Ovary (tissue), 9 donors: Measurements from ENCODE around the gene MCOLN2. TPM values are rescaled to one million over a fixed set of nuclear protein-coding genes. Genes with fewer than 3 reads are reported as not detected.

Source experiments
- DNase-seq, 5 donors: peaks; one replicate each; pipeline ENCODE4 v3.0.0-alpha.2; 2019 to 2020
- H3K27ac ChIP-seq, 2 donors: fragments of 200-600 bp; one replicate each; pipeline versions ENCODE4 v1.5.1 to v1.8.0; 2019 to 2022
- H3K27me3 ChIP-seq: fragments of 200-600 bp; one replicate; pipeline ENCODE4 v1.8.0; 2022
- H3K36me3 ChIP-seq: fragments of 200-600 bp; sonication (generic); one replicate; pipeline ENCODE4 v1.5.1; 2019
- H3K4me1 ChIP-seq: one replicate; pipeline ENCODE4 v1.8.1; 2013; ENCODE audit warnings: mild to moderate bottlenecking, moderate library complexity; ENCODE audit not compliant: insufficient read depth
- H3K4me3 ChIP-seq: fragments of 200-600 bp; sonication (generic); one replicate; pipeline ENCODE4 v1.5.1; 2017
- H3K9me3 ChIP-seq, 2 donors: fragments of 200-600 bp in 1 of 2; sonication (generic) in 1 of 2; one replicate each; pipeline versions ENCODE4 v1.5.1 to v1.8.1; 2013 to 2019; ENCODE audit warnings: mild to moderate bottlenecking in 1 of 2, moderate library complexity in 1 of 2
- EP300 ChIP-seq: sonication (generic); formaldehyde crosslinking; IDR thresholded peaks from one replicate; pipeline ENCODE4 v1.6.1; 2017; ENCODE audit warnings: antibody characterized with exemption
- POLR2A ChIP-seq: fragments of 450-650 bp; IDR thresholded peaks from one replicate; pipeline ENCODE4 v1.6.1; 2017; ENCODE audit warnings: antibody characterized with exemption, mild to moderate bottlenecking, moderate library complexity
- WGBS, 3 donors: extraction: QIAGEN DNeasy Blood & Tissue Kit in 1 of 3; methylation state at CpG; one replicate each; pipeline versions ENCODE4 v1.1.5 to v1.1.7; 2013 to 2017; 5-methylcytosine and 5-hydroxymethylcytosine counted together
- intact Hi-C, 4 donors: fragments of 100-400 bp; cut with DNase I; formaldehyde crosslinking; loops; one replicate each; pipeline versions ENCODE4 v1.11.0 to v1.15.1; 2022 to 2023
- polyA plus RNA-seq, 2 donors: library from polyadenylated mRNA; stranded (reverse); fragments of 200-250 nt in 1 of 2; fragments of 350-450 nt in 1 of 2; fragmentation: Illumina TruSeq in 1 of 2; extraction: RNeasy Lipid Tissue Mini Kit (QIAGEN cat#74804) in 1 of 2; gene quantifications; one replicate each; pipeline ENCODE4 v1.2.3, GENCODE V29; 2013 to 2014
- total RNA-seq, 7 donors: library from RNA; depleted of rRNA in 2 of 7; stranded (reverse); fragments of >200 nt in 2 of 7; fragmentation: NEBNext Ultra II Directional in 3 of 7; extraction: Animal tissue kit (Norgen Biotek cat#: 25700) in 3 of 7; gene quantifications; one replicate each; pipeline versions ENCODE4 v1.1.0 to v1.2.4, GENCODE V29; 2016 to 2023
- TF ChIP-seq, protein P1 (sequence below), 3 donors: fragments of 450-650 bp in 2 of 3; fragments of 200-600 bp in 1 of 3; IDR thresholded peaks; one replicate each; pipeline versions ENCODE4 v1.5.1 to v1.8.0; 2016 to 2022; ENCODE audit warnings: antibody characterized with exemption in 3 of 3, mild to moderate bottlenecking in 1 of 3
- donor health status: DM: no; HTN: no; CAD: no; lungs with moderate emphysema.
- donor health status: DM: no; HTN: no; CAD: no.
- donor health status: Bipolar disorder and iron deficiency.
- donor health status: DM: yes; HTN: yes; CAD: no.
- donor health status: DM: no; HTN: no; CAD: no.
- donor health status: DM: yes; HTN: yes; CAD: no.

MCOLN2 gene
- total and polyA plus RNA-seq, 9 donors: 0.15 to 3.3 (median 0.60) TPM

DNA sequence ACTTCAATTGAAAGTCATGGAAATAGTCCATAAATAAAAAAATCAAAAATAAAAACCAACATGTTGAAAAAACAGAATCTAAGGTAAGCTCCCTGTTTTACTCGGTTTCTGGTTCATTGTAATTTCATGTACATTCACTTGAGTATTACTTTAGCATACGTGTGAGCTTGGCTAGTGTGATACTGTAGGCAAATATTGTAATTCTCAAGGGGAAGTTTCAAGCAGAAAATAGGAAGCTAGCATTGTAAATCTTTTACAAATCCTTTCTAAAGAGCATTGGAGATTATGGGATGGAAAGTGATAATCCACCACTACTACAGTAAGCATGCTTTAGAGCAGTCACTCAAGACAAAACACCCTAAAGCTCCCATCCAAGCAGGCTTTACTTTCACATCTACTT is 100.6 kb downstream of the MCOLN2 start:
- TF ChIP-seq EP300 (no peak), POLR2A (no peak)
- TF ChIP-seq, protein P1, sequence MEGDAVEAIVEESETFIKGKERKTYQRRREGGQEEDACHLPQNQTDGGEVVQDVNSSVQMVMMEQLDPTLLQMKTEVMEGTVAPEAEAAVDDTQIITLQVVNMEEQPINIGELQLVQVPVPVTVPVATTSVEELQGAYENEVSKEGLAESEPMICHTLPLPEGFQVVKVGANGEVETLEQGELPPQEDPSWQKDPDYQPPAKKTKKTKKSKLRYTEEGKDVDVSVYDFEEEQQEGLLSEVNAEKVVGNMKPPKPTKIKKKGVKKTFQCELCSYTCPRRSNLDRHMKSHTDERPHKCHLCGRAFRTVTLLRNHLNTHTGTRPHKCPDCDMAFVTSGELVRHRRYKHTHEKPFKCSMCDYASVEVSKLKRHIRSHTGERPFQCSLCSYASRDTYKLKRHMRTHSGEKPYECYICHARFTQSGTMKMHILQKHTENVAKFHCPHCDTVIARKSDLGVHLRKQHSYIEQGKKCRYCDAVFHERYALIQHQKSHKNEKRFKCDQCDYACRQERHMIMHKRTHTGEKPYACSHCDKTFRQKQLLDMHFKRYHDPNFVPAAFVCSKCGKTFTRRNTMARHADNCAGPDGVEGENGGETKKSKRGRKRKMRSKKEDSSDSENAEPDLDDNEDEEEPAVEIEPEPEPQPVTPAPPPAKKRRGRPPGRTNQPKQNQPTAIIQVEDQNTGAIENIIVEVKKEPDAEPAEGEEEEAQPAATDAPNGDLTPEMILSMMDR (IDR thresholded peaks at IDR 0.05): no peak
- H3K36me3 ChIP-seq: no peaks in the 10 kb centered on the region
- WGBS, 3 donors: 82 to 87% (median 84%) methylated on average over 2 of the region's 2 CpGs
- intact Hi-C loops: no loop called here
- no peak overlapping the region for H3K4me3 ChIP-seq
- H3K27me3 ChIP-seq: no peaks in the 10 kb centered on the region
- DNase-seq: no peak
- no peak overlapping the region for H3K27ac ChIP-seq
- H3K4me1 ChIP-seq: no peaks in the 10 kb centered on the region
- no peaks in the 10 kb centered on the region for H3K9me3 ChIP-seq

- DNase-seq: peak in 1 of 5 donors; percentile 36
- Histone ChIP-seq H3K9me3 (no peaks in the 10 kb centered on the region), H3K4me1 (no peaks in the 10 kb centered on the region), H3K36me3 (no peaks in the 10 kb centered on the region), H3K4me3 (peak within 1 kb of the TSS; percentile 17), H3K27me3 (no peaks in the 10 kb centered on the region), H3K27ac (no peak within 1 kb of the TSS)
- TF ChIP-seq POLR2A: no peak
- TF ChIP-seq, protein P1 (IDR thresholded peaks at IDR 0.05): no peak
- TF ChIP-seq EP300: no peak
- intact Hi-C loops: no loop called here
- 1% methylated on average over 47 to 93 of the region's 93 CpGs for WGBS, 3 donors
Observed at GRCh38 chr1:84892705-84893618, 104.0 kb downstream of the MCOLN2 start, which contains the start of gene LPAR3. Gene LPAR3 (minus strand): TSS chr1:84893206. CDS start chr1:84866120, 27,086 bp downstream.

GRCh38 chr1:84890566-84890965 is 106.3 kb downstream of the MCOLN2 start:
- no peak overlapping the region for H3K27ac ChIP-seq
- no peaks in the 10 kb centered on the region for H3K27me3 ChIP-seq
- no peaks in the 10 kb centered on the region for H3K4me1 ChIP-seq
- no peaks in the 10 kb centered on the region for H3K36me3 ChIP-seq
- DNase-seq: no peak
- 85 to 93% (median 89%) methylated on average over 2 of the region's 2 CpGs for WGBS, 3 donors
- no peaks in the 10 kb centered on the region for H3K9me3 ChIP-seq
- intact Hi-C loops: no loop called here
- no peak overlapping the region for H3K4me3 ChIP-seq
- TF ChIP-seq EP300 (no peak), POLR2A (no peak)
- TF ChIP-seq, protein P1 (IDR thresholded peaks at IDR 0.05): no peak

DNA sequence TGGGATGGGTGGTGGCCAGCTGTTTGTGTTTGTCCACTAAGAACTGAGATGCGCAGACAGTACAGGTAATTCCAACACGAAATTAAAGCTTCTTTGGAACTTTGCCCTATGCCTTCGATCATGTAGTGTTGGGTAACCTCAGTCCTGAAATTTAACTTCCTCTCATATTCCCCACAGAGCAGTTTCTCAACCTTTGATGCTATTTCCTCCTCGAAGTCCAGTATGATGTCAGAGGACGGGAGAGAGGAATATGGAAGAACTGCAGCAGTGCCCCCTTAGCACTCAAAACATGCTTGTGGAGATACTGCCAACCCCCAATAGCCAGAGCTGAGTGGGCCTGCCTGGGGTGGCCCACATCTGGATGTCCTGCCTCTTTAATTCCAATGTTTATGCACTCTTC is 107.5 kb downstream of the MCOLN2 start:
- H3K27me3 ChIP-seq: no peaks in the 10 kb centered on the region
- H3K36me3 ChIP-seq: no peaks in the 10 kb centered on the region
- no peaks in the 10 kb centered on the region for H3K9me3 ChIP-seq
- TF ChIP-seq, protein P1 (IDR thresholded peaks at IDR 0.05): no peak
- no peak for TF ChIP-seq POLR2A
- no peak for TF ChIP-seq EP300
- no peak for DNase-seq
- intact Hi-C loops: no loop called here
- no peaks in the 10 kb centered on the region for H3K4me1 ChIP-seq
- no peak overlapping the region for H3K4me3 ChIP-seq
- 70 to 85% (median 76%) methylated on average over 5 of the region's 5 CpGs for WGBS, 3 donors
- no peak overlapping the region for H3K27ac ChIP-seq
